GM12865 (cell line): ENCODE results near the gene JCAD.

ENCODE experiments used
- DNase-seq: peaks from one replicate; pipeline ENCODE4 v3.0.0; 2010; ENCODE audit warnings: low read depth
- H3K4me3 ChIP-seq: 2 replicates; pipeline ENCODE4 v1.5.1; 2011; ENCODE audit warnings: mild to moderate bottlenecking, low read depth, low read length, control low read depth
- CTCF ChIP-seq: IDR thresholded peaks from 2 replicates; pipeline ENCODE4 v1.5.1; 2011; ENCODE audit warnings: low read length, control low read depth, low read depth, inconsistent platforms; ENCODE audit not compliant: insufficient read depth; ENCODE audit errors: missing control alignments

Gene JCAD

GRCh38 chr10:30056767-30057355, 2.5 kb downstream of the JCAD start:
- TF ChIP-seq CTCF, result no peak
- DNase-seq, result no peak
- no peak overlapping the region for H3K4me3 ChIP-seq

- DNase-seq, result no peak
- H3K4me3 ChIP-seq, result no peak overlapping the region
- no peak for TF ChIP-seq CTCF
These were observed 3.1 kb downstream of the JCAD start for GRCh38 chr10:30056281-30056680.

GRCh38 chr10:30055226-30055662, 4.1 kb downstream of the JCAD start:
- no peak for TF ChIP-seq CTCF

GRCh38 chr10:30052062-30052461, 7.3 kb downstream of the JCAD start:
- DNase-seq, result no peak
- H3K4me3 ChIP-seq, result no peak overlapping the region
- TF ChIP-seq CTCF, result no peak

More at GRCh38 chr10:30055226-30055662, 4.1 kb downstream of the JCAD start:
- DNase-seq, result no peak
- no peak overlapping the region for H3K4me3 ChIP-seq

GRCh38 chr10:30051220-30051619, 8.2 kb downstream of the JCAD start:
- H3K4me3 ChIP-seq, result no peak overlapping the region
- no peak for TF ChIP-seq CTCF
- DNase-seq, result no peak

GRCh38 chr10:30050411-30050810, 9.0 kb downstream of the JCAD start:
- no peak for TF ChIP-seq CTCF
- no peak overlapping the region for H3K4me3 ChIP-seq
- no peak for DNase-seq
